Endothelial cell of umbilical vein (primary cell): ENCODE measurements around the gene TMEM38A. TPM values are rescaled to one million over a fixed set of nuclear protein-coding genes. Genes with fewer than 3 reads are reported as not detected.

Experiments
- BruUV-seq: library from RNA; stranded (reverse); fragments of 400-500 nt; replicated peaks from 2 replicates; lab custom pipeline; 2021; lab: Mats Ljungman, UMichigan
- CTCF ChIA-PET: fragments of 300-600, 350-600 bp; sonication (Branson Sonifier 250); formaldehyde crosslinking; loops from one replicate; lab custom pipeline; 2021; ENCODE audit warnings: antibody characterized with exemption, inconsistent platforms; lab: Charles Lee
- POLR2A ChIA-PET: fragments of 300-600, 350-600 bp; sonication (Branson Sonifier 250); formaldehyde crosslinking; loops from one replicate; lab custom pipeline; 2021; ENCODE audit warnings: antibody characterized with exemption, inconsistent platforms; lab: Charles Lee
- DNase-seq: peaks from one replicate; pipeline ENCODE4 v3.0.0-alpha.2; 2011; ENCODE audit warnings: low read depth, low spot score
- FAIRE-seq: peaks from 2 replicates; lab custom pipeline; 2011; peaks lifted over from hg19 to GRCh38; lab: Jason Lieb, UNC
- H2AFZ ChIP-seq: 2 replicates; pipeline ENCODE4 v1.6.0; 2012; ENCODE audit warnings: low read depth, low read length, control low read depth, inconsistent platforms
- H3K27ac ChIP-seq: 2 replicates; pipeline ENCODE4 v1.5.1; 2011; ENCODE audit warnings: low read depth, mild to moderate bottlenecking, control low read depth, low read length, moderate library complexity; ENCODE audit not compliant: insufficient read depth
- H3K27me3 ChIP-seq, 2 experiments: 2 replicates each; pipeline versions ENCODE4 v1.6.0 to v1.6.1; 2011; ENCODE audit warnings: low read length in 2 of 2, mixed read lengths in 1 of 2; ENCODE audit not compliant: control insufficient read depth in 2 of 2, insufficient read depth in 2 of 2
- H3K36me3 ChIP-seq, 2 experiments: 2 replicates in 1 of 2; 3 replicates in 1 of 2; pipeline ENCODE4 v1.5.1; 2011; ENCODE audit warnings: low read length in 2 of 2, mild to moderate bottlenecking in 1 of 2, moderate library complexity in 1 of 2; ENCODE audit not compliant: control insufficient read depth in 2 of 2, insufficient read depth in 2 of 2; ENCODE audit errors: extremely low read depth in 1 of 2
- H3K4me1 ChIP-seq: 3 replicates; pipeline ENCODE4 v1.5.1; 2011; ENCODE audit warnings: mild to moderate bottlenecking, low read length; ENCODE audit not compliant: control insufficient read depth, insufficient read depth; ENCODE audit errors: extremely low read depth
- H3K4me2 ChIP-seq: 2 replicates; pipeline ENCODE4 v1.6.1; 2011; ENCODE audit warnings: low read length, control low read depth, mixed read lengths; ENCODE audit not compliant: insufficient read depth
- H3K4me3 ChIP-seq, 3 experiments: fragments of 200-600 bp in 1 of 3; sonication (generic), shearing (Covaris generic) in 1 of 3; replicated peaks in 1 of 3; 2 replicates each; pipeline ENCODE4 v1.5.1; 2011 to 2016; ENCODE audit warnings: control low read depth in 3 of 3, low read length in 3 of 3, mild to moderate bottlenecking in 2 of 3, inconsistent platforms in 1 of 3, low read depth in 1 of 3, moderate library complexity in 1 of 3; ENCODE audit not compliant: insufficient read depth in 1 of 3
- H3K79me2 ChIP-seq: 2 replicates; pipeline ENCODE4 v1.6.0; 2012; ENCODE audit warnings: low read length, inconsistent platforms; ENCODE audit not compliant: control insufficient read depth, insufficient read depth
- H3K9ac ChIP-seq: replicated peaks from 2 replicates; pipeline ENCODE3; 2011; ENCODE audit warnings: low read length, control low read depth; ENCODE audit not compliant: insufficient read depth; ENCODE audit errors: extremely low read depth
- H3K9me1 ChIP-seq: replicated peaks from 3 replicates; pipeline ENCODE4 v1.6.0; 2011; ENCODE audit warnings: mild to moderate bottlenecking, low read length; ENCODE audit not compliant: control insufficient read depth, insufficient read depth; ENCODE audit errors: extremely low read depth
- H3K9me3 ChIP-seq: replicated peaks from 2 replicates; pipeline ENCODE4 v1.5.1; 2012; ENCODE audit warnings: low read length, inconsistent platforms; ENCODE audit not compliant: control insufficient read depth, insufficient read depth
- H4K20me1 ChIP-seq: replicated peaks from 2 replicates; pipeline ENCODE3; 2011; ENCODE audit warnings: mild to moderate bottlenecking, low read length; ENCODE audit not compliant: control insufficient read depth, insufficient read depth; ENCODE audit errors: extremely low read depth
- EZH2 ChIP-seq: IDR thresholded peaks from 2 replicates; pipeline ENCODE4 v1.6.1; 2012; ENCODE audit warnings: borderline replicate concordance, low read depth, mild to moderate bottlenecking, moderate library complexity, low read length, inconsistent platforms; ENCODE audit not compliant: severe bottlenecking
- FOS ChIP-seq: IDR thresholded peaks from 2 replicates; pipeline ENCODE4 v1.6.1; 2011; ENCODE audit warnings: mild to moderate bottlenecking, low read length, moderate library complexity, borderline replicate concordance; ENCODE audit not compliant: insufficient read depth
- GATA2 ChIP-seq: IDR thresholded peaks from 2 replicates; pipeline ENCODE4 v1.7.0; 2011; ENCODE audit warnings: low read depth, mild to moderate bottlenecking, moderate library complexity, mixed read lengths, low read length; ENCODE audit not compliant: insufficient read length, insufficient read depth
- JUN ChIP-seq: IDR thresholded peaks from 2 replicates; pipeline ENCODE4 v1.6.1; 2011; ENCODE audit warnings: borderline replicate concordance, low read depth; ENCODE audit not compliant: insufficient read length, insufficient read depth
- MYC ChIP-seq: IDR thresholded peaks from one replicate; pipeline ENCODE4 v1.6.1; 2011; ENCODE audit warnings: mild to moderate bottlenecking, low read depth, low read length
- POLR2A ChIP-seq: IDR thresholded peaks from 2 replicates; pipeline ENCODE4 v1.6.1; 2012; ENCODE audit warnings: low read depth, mild to moderate bottlenecking, control low read depth, low read length
- POLR2AphosphoS5 ChIP-seq: IDR thresholded peaks from 2 replicates; pipeline ENCODE4 v1.6.1; 2012; ENCODE audit warnings: low read depth, mild to moderate bottlenecking, control low read depth, low read length, moderate library complexity; ENCODE audit not compliant: insufficient read depth
- dilution Hi-C: fragments of 300-500 bp; cut with MboI; formaldehyde crosslinking; loops from one replicate; pipeline ENCODE4 v1.15.0; 2019; ENCODE audit warnings: low sequenced_read_pairs; ENCODE audit not compliant: extremely low pct_ligation_motif_present
- intact Hi-C: fragments of 100-400 bp; cut with micrococcal nuclease; formaldehyde crosslinking; loops from one replicate; pipeline ENCODE4 v1.10.0; 2022
- polyA plus RNA-seq, 4 experiments: library from polyadenylated mRNA; depleted of rRNA in 3 of 4; stranded (reverse) in 3 of 4; unstranded in 1 of 4; fragments of >200 nt; gene quantifications; 2 replicates each; pipeline versions ENCODE4 v1.2.1 to v1.2.3, GENCODE V29; 2011 to 2012; ENCODE audit warnings: missing spikeins in 1 of 4
- total RNA-seq: library from RNA; stranded (reverse); gene quantifications from 2 replicates; pipeline ENCODE4 v1.2.3, GENCODE V29; 2021
- TF ChIP-seq, protein P1 (sequence below): IDR thresholded peaks from 2 replicates; pipeline ENCODE4 v1.6.1; 2011; ENCODE audit not compliant: insufficient read depth, insufficient read length
- TF ChIP-seq, protein P2 (sequence below), 2 donors: IDR thresholded peaks; 1 replicate in 1 of 2; 2 replicates in 1 of 2; pipeline ENCODE4 v1.5.1; 2011; ENCODE audit warnings: low read length in 2 of 2, mild to moderate bottlenecking in 2 of 2, moderate library complexity in 2 of 2, control low read depth in 1 of 2, inconsistent platforms in 1 of 2, low read depth in 1 of 2; ENCODE audit not compliant: insufficient read depth in 1 of 2; ENCODE audit errors: extremely low read depth in 1 of 2

TMEM38A gene
- total and polyA plus RNA-seq, 2 donors (not counting 3 experiments of a cell fraction or from before 2014, with no cell fraction given) = 1.6 TPM

DNA sequence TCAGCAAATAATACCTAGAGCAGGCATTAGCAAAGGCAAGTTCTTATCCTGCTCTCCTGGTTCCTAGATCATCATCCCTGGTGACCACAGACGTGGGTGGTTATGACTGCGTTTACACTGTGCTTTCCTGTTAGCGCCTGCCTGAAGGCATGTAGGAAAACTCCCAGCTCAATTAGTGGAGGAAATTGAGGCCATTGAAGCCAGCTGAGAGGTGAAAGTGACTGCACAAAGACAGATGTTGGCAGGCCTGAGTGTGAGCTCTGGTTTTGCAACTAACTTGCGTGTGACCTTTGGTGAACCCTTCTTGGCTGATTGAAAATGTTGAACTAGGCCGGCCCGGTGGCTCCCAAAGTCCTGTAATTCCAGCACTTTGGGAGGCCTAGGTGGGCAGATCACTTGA lies 41.2 kb downstream of the TMEM38A start:
- dilution Hi-C loops (no loop called here), intact Hi-C loops (no loop called here)
- Histone ChIP-seq H3K4me3 (no peak overlapping the region), H3K9ac (no peak overlapping the region), H3K4me1 (no peaks in the 10 kb centered on the region), H3K9me1 (no peaks in the 10 kb centered on the region), H3K27ac (no peak overlapping the region), H3K4me2 (no peak overlapping the region), H4K20me1 (no peaks in the 10 kb centered on the region), H3K9me3 (no peaks in the 10 kb centered on the region), H3K79me2 (no peaks in the 10 kb centered on the region), H3K27me3 (no peaks in the 10 kb centered on the region), H2AFZ (no peak overlapping the region), H3K36me3 (no peaks in the 10 kb centered on the region)
- DNase-seq = no peak
- FAIRE-seq = no peak
- no TSS peak for BruUV-seq
- ChIA-PET POLR2A (no interaction called here), CTCF (interaction anchor here (3.3 kb wide), 1 partner anchor 13 kb away, joined by 12 read pairs; no protein-coding TSS in a partner anchor)
- TF ChIP-seq MYC = no peak
- TF ChIP-seq, protein P1, sequence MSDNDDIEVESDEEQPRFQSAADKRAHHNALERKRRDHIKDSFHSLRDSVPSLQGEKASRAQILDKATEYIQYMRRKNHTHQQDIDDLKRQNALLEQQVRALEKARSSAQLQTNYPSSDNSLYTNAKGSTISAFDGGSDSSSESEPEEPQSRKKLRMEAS = no peak
- TF ChIP-seq GATA2 = no peak

DNA sequence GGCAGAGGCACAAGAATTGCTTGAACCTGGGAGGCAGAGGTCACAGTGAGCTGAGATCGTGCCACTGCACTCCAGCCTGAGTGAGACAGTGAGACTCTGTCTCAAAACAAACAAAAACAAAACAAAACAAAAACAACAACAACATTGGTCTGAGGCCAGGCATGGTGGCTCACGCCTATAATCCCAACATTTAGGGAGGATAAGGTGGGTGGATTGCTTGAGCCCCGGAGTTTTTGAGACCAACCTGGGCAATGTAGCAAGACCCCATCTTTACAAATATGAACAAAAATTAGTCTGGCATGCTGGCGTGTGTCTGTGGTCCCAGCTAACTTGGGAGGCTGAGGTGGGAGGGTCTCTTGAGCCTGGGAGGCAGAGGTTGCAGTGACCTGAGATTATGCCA lies 42.7 kb downstream of the TMEM38A start:
- no peak for TF ChIP-seq EZH2
- no peak for TF ChIP-seq POLR2AphosphoS5
- no peak for TF ChIP-seq POLR2A
- TF ChIP-seq, protein P2, sequence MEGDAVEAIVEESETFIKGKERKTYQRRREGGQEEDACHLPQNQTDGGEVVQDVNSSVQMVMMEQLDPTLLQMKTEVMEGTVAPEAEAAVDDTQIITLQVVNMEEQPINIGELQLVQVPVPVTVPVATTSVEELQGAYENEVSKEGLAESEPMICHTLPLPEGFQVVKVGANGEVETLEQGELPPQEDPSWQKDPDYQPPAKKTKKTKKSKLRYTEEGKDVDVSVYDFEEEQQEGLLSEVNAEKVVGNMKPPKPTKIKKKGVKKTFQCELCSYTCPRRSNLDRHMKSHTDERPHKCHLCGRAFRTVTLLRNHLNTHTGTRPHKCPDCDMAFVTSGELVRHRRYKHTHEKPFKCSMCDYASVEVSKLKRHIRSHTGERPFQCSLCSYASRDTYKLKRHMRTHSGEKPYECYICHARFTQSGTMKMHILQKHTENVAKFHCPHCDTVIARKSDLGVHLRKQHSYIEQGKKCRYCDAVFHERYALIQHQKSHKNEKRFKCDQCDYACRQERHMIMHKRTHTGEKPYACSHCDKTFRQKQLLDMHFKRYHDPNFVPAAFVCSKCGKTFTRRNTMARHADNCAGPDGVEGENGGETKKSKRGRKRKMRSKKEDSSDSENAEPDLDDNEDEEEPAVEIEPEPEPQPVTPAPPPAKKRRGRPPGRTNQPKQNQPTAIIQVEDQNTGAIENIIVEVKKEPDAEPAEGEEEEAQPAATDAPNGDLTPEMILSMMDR (IDR thresholded peaks at IDR 0.05; ENCODE audit: extremely low read depth in 1 of 2, insufficient read depth in 1 of 2, low read depth in 1 of 2, low read length in 2 of 2) = no peak
- no peak for TF ChIP-seq FOS
- TF ChIP-seq GATA2 = no peak
- TF ChIP-seq JUN = no peak
- no peak for TF ChIP-seq MYC
- TF ChIP-seq, protein P1 = no peak
- dilution Hi-C loops = no loop called here
- Histone ChIP-seq H3K27me3 (no peaks in the 10 kb centered on the region), H3K9me3 (no peaks in the 10 kb centered on the region), H3K9me1 (no peaks in the 10 kb centered on the region), H3K4me1 (no peaks in the 10 kb centered on the region), H4K20me1 (no peaks in the 10 kb centered on the region), H3K4me2 (no peak overlapping the region), H3K4me3 (no peak overlapping the region), H3K79me2 (no peaks in the 10 kb centered on the region), H3K27ac (no peak overlapping the region), H2AFZ (no peak overlapping the region), H3K9ac (no peak overlapping the region), H3K36me3 (no peaks in the 10 kb centered on the region)
- intact Hi-C loops = no loop called here
- DNase-seq (no peak), FAIRE-seq (no peak)
- BruUV-seq = no TSS peak
- CTCF ChIA-PET = interaction anchor here (1.5 to 3.3 kb wide), 3 partner anchors 9 to 349 kb away, joined by 5 to 12 read pairs (median 5); no protein-coding TSS in a partner anchor
- POLR2A ChIA-PET = no interaction called here
